Rectal smooth muscle tissue (tissue), 1 donor: Measurements from ENCODE around the gene DGKD.
"Not testable (repeated sequence)": the region's sequence is repeated elsewhere in the genome, so short reads cannot be mapped to it uniquely, and the experiment has no call there.

ENCODE experiments used
- H3K27ac ChIP-seq: one replicate; pipeline ENCODE4 v1.7.0; 2013; ENCODE audit warnings: low read depth, low read length, inconsistent platforms
- H3K27me3 ChIP-seq: one replicate; pipeline ENCODE4 v1.7.0; 2013; ENCODE audit warnings: low read length; ENCODE audit not compliant: control insufficient read depth, insufficient read depth
- H3K36me3 ChIP-seq: one replicate; pipeline ENCODE4 v1.7.0; 2013; ENCODE audit warnings: low read length; ENCODE audit not compliant: control insufficient read depth, insufficient read depth
- H3K4me1 ChIP-seq: one replicate; pipeline ENCODE4 v1.7.0; 2013; ENCODE audit warnings: low read length; ENCODE audit not compliant: control insufficient read depth, insufficient read depth
- H3K4me3 ChIP-seq: one replicate; pipeline ENCODE4 v1.7.0; 2013; ENCODE audit warnings: low read length
- H3K9ac ChIP-seq: one replicate; pipeline ENCODE4 v1.7.0; 2013; ENCODE audit warnings: low read length

DGKD gene

DNA sequence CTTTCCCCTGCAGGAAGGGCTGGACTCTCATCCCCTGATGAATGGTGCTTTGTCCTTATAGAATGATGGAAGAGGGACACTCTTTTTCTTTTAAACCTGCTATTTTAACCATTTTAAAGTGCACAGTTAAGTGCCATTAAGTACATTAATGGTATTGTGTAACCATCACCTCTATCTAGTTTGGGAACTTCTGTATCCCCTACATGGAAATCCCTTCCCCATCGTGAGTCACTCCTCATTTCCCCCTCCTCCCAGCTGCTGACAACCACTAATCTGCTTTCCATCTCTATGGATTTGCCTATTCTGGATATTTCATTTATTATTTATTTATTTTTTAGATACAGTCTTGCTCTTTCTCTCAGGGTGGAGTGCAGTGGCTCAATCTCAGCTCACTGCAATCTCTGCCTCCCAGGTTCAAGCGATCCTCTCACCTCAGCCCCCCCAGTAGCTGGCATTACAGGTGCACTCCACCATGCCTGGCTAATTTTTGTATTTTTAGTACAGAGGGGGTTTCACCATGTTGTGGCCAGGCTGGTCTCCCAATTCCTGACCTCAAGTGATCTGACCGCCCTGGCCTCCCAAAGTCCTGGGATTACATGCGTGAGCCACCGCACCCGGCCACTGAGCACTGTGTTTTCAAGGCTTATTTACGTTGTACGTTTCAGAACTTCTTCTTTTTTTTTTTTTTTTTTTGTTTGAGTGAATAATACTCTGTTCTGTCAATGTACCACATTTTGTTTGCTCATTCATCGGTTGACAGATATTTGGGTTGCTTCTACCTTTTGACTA is 15.8 kb downstream of the DGKD start:
- no peak overlapping the region for H3K27ac ChIP-seq
- no peak overlapping the region for H3K9ac ChIP-seq
- no peaks in the 10 kb centered on the region for H3K4me1 ChIP-seq
- no peaks in the 10 kb centered on the region for H3K27me3 ChIP-seq
- H3K36me3 ChIP-seq = no peaks in the 10 kb centered on the region
- no peak overlapping the region for H3K4me3 ChIP-seq

- H3K4me3 ChIP-seq = no peak overlapping the region
- no peaks in the 10 kb centered on the region for H3K36me3 ChIP-seq
- H3K4me1 ChIP-seq = no peaks in the 10 kb centered on the region
- no peak overlapping the region for H3K27ac ChIP-seq
- H3K9ac ChIP-seq = no peak overlapping the region
- no peaks in the 10 kb centered on the region for H3K27me3 ChIP-seq
These were observed 17.3 kb downstream of the DGKD start for GRCh38 chr2:233371641-233372040.

DNA sequence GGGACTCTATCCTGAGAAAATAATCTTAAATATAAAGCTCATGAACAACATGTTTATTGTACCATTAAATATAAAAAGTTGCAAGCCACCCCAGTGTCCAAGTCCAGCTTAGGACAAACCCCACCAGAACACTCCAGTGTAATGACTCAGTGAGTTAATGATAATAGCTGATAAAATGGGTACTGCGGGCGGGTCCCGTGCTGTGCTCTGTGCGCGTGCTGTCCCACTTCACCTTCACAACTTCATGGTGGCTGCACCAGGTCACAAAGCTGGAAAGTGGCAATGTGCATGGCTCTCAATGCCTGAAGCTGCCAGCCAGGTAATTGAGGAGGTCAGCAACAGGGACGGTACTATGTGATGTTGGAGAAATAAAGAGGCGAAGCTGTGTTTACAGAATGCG is 18.6 kb downstream of the DGKD start:
- Histone ChIP-seq H3K4me1 (no peaks in the 10 kb centered on the region), H3K4me3 (no peak overlapping the region), H3K27me3 (no peaks in the 10 kb centered on the region), H3K9ac (no peak overlapping the region), H3K27ac (no peak overlapping the region), H3K36me3 (no peaks in the 10 kb centered on the region)

DNA sequence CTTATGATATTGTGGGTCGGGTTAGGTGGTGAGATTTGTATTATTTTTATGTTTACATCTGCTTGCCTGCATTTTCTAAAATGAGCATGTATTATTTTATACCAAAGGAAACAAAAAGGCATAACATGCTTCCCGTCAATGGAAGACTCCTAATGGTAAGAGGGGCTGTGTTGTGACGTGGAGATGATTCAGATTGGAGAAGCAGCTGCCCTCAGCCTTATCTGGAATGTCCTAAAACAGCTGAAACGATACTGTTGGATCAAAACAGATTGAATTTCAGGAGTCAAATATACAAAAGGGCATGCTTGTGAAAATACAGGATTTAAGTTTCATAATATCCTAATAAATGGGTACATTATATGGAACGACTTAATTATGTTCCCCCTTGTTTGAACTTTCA is 19.0 kb downstream of the DGKD start:
- H3K4me3 ChIP-seq = no peak overlapping the region
- H3K4me1 ChIP-seq = no peaks in the 10 kb centered on the region
- H3K36me3 ChIP-seq = no peaks in the 10 kb centered on the region
- no peaks in the 10 kb centered on the region for H3K27me3 ChIP-seq
- no peak overlapping the region for H3K9ac ChIP-seq
- no peak overlapping the region for H3K27ac ChIP-seq

GRCh38 chr2:233374776-233375175 is 20.5 kb downstream of the DGKD start:
- H3K4me3 ChIP-seq, H3K27me3 ChIP-seq, H3K27ac ChIP-seq, H3K4me1 ChIP-seq, H3K36me3 ChIP-seq, H3K9ac ChIP-seq: not testable (repeated sequence)

- Histone ChIP-seq H3K36me3 (no peaks in the 10 kb centered on the region), H3K9ac (no peak overlapping the region), H3K27ac (no peak overlapping the region), H3K4me1 (no peaks in the 10 kb centered on the region), H3K4me3 (no peak overlapping the region), H3K27me3 (no peaks in the 10 kb centered on the region)
These were observed 21.4 kb downstream of the DGKD start for GRCh38 chr2:233375490-233376314.

DNA sequence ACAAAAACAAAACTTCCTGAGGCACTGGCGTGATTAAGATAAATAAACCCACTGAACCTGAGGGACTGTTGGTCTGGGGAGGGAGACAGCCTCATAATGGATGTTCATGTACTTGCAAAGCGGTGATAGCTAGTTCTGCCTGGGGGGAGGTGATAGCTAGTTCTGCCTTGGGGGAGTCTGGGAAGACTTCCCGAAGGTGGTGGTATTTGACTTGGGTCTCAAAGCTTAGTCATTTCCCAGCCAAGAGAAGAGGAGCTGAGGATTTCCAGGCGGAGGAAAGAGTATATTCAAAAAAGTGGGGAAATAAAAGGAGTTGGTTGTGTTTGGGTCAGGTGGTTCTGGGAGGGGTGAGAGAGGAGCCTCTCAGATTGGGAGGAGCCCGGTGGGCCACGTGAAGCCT is 24.7 kb downstream of the DGKD start:
- Histone ChIP-seq H3K27me3 (no peaks in the 10 kb centered on the region), H3K4me1 (no peaks in the 10 kb centered on the region), H3K36me3 (no peaks in the 10 kb centered on the region), H3K27ac (no peak overlapping the region), H3K4me3 (no peak overlapping the region), H3K9ac (no peak overlapping the region)

- no peaks in the 10 kb centered on the region for H3K36me3 ChIP-seq
- H3K4me3 ChIP-seq = no peak overlapping the region
- H3K27me3 ChIP-seq = no peaks in the 10 kb centered on the region
- no peaks in the 10 kb centered on the region for H3K4me1 ChIP-seq
- H3K27ac ChIP-seq = no peak overlapping the region
- H3K9ac ChIP-seq = no peak overlapping the region
These were observed 25.1 kb downstream of the DGKD start for GRCh38 chr2:233379441-233379840.

GRCh38 chr2:233380132-233380895 is 26.0 kb downstream of the DGKD start:
- Histone ChIP-seq H3K4me1 (peaks cover under 1% of the 10 kb centered on the region), H3K9ac (no peak overlapping the region), H3K4me3 (no peak overlapping the region), H3K27me3 (no peaks in the 10 kb centered on the region), H3K27ac (no peak overlapping the region), H3K36me3 (no peaks in the 10 kb centered on the region)

- Histone ChIP-seq H3K4me3 (no peak overlapping the region), H3K27me3 (no peaks in the 10 kb centered on the region), H3K36me3 (no peaks in the 10 kb centered on the region), H3K4me1 (peaks cover 9% of the 10 kb centered on the region), H3K9ac (no peak overlapping the region), H3K27ac (no peak overlapping the region)
These were observed 26.8 kb downstream of the DGKD start for GRCh38 chr2:233380995-233381637.

DNA sequence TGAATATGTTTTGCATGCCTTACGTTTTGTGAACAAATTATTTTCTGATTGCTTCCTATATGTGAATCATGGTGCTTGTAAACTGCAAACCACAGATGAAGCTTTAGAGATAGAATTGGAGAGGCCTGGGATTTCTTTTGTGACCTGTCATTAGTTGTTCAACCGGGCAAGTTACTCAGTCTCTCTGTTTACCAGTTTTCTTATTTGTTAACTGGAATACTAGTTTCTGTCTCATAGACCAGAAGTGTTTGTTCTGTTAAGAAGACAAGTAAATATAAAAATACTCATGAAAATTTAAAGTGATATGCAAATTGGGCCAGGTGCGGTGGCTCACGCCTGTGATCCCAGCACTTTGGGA is 27.3 kb downstream of the DGKD start:
- no peaks in the 10 kb centered on the region for H3K27me3 ChIP-seq
- H3K4me3 ChIP-seq = no peak overlapping the region
- H3K9ac ChIP-seq = no peak overlapping the region
- no peaks in the 10 kb centered on the region for H3K36me3 ChIP-seq
- H3K4me1 ChIP-seq = peaks cover 14% of the 10 kb centered on the region
- H3K27ac ChIP-seq = no peak overlapping the region

GRCh38 chr2:233384015-233384414 is 29.7 kb downstream of the DGKD start:
- no peaks in the 10 kb centered on the region for H3K36me3 ChIP-seq
- peaks cover 29% of the 10 kb centered on the region for H3K4me1 ChIP-seq
- no peak overlapping the region for H3K9ac ChIP-seq
- no peak overlapping the region for H3K4me3 ChIP-seq
- H3K27me3 ChIP-seq = no peaks in the 10 kb centered on the region
- no peak overlapping the region for H3K27ac ChIP-seq
